HG03571 (cell line): ENCODE results near the gene UPF1.
"Not testable (repeated sequence)": the region's sequence is repeated elsewhere in the genome, so short reads cannot be mapped to it uniquely, and the experiment has no call there.

Experiments used
- ATAC-seq: cut with Tn5 transposase; IDR thresholded peaks from one replicate; pipeline ENCODE4 v1.9.1; 2021; ENCODE audit not compliant: unreplicated experiment

The UPF1 gene

GRCh38 chr19:18910801-18911436, 79.2 kb downstream of the UPF1 start:
- ATAC-seq, result no peak

- no peak for ATAC-seq
Observed at GRCh38 chr19:18912933-18913332, 81.2 kb downstream of the UPF1 start.

- ATAC-seq, result no peak
Observed at GRCh38 chr19:18913466-18913865, 81.7 kb downstream of the UPF1 start.

- ATAC-seq, result no peak
Observed at GRCh38 chr19:18915639-18916038, 83.9 kb downstream of the UPF1 start.

- not testable (repeated sequence) for ATAC-seq
Observed at GRCh38 chr19:18917593-18917992, 85.8 kb downstream of the UPF1 start.
